C4-2B (cell line): ENCODE measurements around the gene TUB.

ENCODE experiments used
- H3K27ac ChIP-seq: fragments of 450-650 bp; 2 replicates; pipeline ENCODE4 v1.5.1; 2017
- ZFX ChIP-seq: fragments of 450-650 bp; IDR thresholded peaks from 2 replicates; pipeline ENCODE4 v1.6.1; 2017
- TF ChIP-seq, protein P1 (sequence below): fragments of 450-650 bp; conservative IDR thresholded peaks from 2 replicates; pipeline ENCODE4 v1.5.1; 2017; ENCODE audit warnings: mild to moderate bottlenecking

The TUB gene

DNA sequence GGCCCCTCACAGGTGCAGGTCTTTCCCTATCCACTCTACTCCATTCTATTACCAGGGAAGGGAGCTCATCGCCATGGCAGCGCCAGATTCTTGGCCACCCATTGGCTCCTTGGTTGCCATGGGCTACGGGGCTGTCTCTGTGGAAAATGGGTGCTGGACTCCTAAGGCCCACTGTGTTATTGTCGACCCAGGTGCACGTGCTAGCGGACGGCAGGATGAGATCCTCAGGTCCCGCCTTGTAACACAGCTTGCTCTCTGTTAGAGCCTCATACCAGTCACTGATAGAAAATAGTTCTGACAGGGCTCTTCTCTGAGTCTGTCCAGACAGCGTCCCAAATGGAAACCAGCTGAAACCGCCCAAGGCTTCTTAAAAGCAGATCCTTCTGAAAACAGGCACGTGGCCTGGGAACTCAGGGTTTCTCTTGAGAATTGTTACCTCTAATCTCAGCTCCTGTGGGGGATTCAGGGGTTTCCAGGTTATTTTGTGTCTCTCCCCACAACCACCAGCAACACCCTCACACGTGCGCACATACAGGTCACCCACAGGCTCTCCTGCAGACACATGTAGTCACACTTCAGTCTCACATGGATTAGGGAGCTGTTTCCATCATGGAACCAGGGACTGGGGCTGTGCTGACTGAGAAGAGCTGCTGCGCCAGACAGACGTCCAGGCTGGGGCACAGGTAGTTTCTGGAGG is 1.5 kb downstream of the TUB start:
- no peak overlapping the region for H3K27ac ChIP-seq
- no peak for TF ChIP-seq ZFX
- TF ChIP-seq, protein P1, sequence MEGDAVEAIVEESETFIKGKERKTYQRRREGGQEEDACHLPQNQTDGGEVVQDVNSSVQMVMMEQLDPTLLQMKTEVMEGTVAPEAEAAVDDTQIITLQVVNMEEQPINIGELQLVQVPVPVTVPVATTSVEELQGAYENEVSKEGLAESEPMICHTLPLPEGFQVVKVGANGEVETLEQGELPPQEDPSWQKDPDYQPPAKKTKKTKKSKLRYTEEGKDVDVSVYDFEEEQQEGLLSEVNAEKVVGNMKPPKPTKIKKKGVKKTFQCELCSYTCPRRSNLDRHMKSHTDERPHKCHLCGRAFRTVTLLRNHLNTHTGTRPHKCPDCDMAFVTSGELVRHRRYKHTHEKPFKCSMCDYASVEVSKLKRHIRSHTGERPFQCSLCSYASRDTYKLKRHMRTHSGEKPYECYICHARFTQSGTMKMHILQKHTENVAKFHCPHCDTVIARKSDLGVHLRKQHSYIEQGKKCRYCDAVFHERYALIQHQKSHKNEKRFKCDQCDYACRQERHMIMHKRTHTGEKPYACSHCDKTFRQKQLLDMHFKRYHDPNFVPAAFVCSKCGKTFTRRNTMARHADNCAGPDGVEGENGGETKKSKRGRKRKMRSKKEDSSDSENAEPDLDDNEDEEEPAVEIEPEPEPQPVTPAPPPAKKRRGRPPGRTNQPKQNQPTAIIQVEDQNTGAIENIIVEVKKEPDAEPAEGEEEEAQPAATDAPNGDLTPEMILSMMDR: no peak

DNA sequence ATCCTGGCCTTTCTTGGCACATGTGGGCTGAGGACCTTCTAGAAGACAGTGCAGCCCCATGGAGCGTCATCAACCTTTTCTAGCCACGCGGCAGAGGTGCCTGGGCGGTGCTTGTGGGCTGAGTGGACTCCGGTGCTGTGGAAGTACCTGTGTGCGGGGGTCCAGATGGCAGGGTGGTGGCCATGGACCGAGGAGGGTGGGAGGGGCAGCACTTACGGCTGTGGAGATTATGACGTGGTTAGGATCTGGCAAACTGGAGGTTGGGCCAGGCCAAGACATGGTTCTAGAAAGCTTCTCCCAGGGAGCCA is 2.0 kb downstream of the TUB start:
- TF ChIP-seq, protein P1: no peak
- TF ChIP-seq ZFX: no peak
- H3K27ac ChIP-seq: no peak overlapping the region

DNA sequence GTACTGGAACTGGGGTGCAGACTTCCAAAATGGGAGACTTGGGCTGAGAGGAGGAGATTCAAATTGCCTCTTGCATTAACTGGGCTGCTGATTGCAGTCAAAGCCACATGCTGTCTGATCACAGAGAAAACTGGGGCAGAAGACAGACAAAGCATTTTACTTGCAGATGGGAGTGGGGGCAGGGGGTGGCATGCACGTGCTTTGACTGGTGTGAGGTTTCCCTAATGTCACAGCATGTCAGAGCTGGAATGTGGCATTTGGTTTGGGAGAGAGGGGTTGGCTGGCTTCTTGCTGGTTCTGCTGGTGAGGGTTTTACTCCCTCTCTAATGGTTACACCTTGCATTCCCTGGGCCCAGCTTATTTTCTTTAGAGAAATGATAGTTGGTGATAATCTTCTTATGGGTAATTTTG is 2.9 kb downstream of the TUB start:
- no peak overlapping the region for H3K27ac ChIP-seq
- no peak for TF ChIP-seq ZFX
- TF ChIP-seq, protein P1: no peak

DNA sequence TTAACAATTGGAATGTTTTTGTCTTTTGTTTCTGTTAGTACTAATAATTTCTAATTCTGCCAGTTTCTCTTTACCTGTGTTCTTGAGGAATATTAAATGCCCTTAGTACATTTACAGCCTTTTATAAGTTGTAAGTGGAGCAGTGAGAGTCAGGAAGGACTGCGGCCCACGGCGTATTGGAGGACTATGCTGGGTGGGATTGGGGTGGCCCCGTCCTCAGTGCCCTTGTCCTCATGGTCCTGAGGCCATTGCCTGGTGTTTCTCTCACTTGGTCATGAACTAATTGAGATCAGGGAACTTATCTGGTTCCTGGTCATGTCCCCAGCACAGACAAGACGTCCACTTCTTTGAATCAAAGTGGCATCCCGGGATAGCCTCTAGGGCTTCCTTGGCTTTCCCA is 3.3 kb downstream of the TUB start:
- no peak overlapping the region for H3K27ac ChIP-seq

DNA sequence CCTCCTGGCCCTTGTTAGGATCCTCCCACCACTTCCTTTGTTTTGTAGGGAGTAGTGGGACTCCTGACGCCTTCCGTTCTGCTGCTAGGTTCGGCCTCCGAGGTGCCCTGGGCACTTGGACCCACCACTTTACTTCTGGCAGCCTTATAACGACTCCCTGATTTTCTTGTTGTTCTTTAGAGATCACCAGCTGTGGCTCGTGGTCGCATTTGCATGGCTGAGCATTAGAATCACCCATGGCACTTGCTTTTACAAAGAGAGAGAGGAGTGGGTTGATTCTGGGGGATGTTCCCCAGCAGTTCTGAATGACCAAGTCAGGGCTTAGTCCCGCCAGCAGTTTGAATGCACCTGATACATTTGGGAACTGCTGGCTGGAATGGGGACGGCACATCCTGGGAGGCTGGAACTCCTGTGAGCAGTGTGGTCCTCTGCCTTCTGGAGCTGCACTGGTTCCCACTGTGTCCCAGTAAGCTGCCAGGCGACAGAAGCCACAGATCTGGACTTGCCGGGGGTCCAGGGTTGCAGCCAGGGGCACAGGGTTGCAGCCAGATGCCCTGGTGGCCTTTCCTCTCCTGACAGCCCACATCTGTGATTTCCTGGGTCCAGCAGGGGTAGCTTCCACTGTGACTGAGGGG is 4.1 kb downstream of the TUB start:
- H3K27ac ChIP-seq: no peak overlapping the region
- no peak for TF ChIP-seq ZFX
- TF ChIP-seq, protein P1: no peak

More for the DNA sequence above, 3.3 kb downstream of the TUB start:
- TF ChIP-seq ZFX: no peak
- TF ChIP-seq, protein P1: no peak

DNA sequence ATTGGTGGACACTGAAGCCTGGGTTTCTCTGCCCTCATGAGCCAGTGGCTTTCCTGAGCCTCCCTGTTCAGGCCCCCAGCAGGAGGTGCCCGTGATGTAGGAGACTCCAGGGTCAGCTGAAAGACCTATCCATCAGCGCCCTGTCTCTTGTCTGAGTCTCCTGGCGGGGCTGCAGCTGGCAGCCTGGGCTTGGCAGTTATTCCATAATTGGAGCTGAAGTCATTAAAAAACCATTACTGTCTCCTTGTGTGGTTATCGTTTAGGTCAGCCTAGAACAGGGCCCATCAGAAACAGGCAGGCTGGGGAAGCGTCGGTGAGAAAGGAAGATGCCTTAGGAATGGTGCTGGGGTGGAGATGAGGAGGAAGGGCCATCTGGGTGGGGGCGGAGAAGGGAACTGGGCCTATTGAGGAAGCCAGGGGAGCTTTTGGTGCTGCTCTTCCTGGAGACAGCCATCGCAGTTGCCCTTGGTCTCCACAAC is 5.0 kb downstream of the TUB start:
- no peak overlapping the region for H3K27ac ChIP-seq

DNA sequence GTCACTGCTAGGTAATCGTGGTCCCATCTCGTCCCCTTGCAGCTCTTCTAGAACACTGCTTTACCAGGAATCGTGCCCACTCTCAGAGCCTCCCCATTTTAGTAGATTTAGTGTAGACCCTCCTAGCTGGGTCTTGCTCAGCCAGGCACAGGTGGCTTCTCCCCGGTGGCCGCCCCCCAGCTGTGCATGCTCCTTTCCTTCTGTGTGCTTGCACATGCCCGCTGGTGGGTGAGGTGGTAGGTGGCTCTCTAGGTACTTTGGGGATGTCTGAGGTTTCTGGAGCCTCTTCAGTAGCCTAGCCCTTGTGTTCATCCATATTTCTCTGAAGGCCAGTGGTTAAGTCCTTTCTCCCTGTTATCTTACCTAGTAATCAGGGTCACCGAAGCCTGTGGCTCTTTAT is 5.6 kb downstream of the TUB start:
- no peak overlapping the region for H3K27ac ChIP-seq
- TF ChIP-seq, protein P1: no peak
- TF ChIP-seq ZFX: no peak

More for the DNA sequence above, 5.0 kb downstream of the TUB start:
- TF ChIP-seq, protein P1: no peak
- TF ChIP-seq ZFX: no peak
